Upper lobe of right lung (tissue), 1 donor: ENCODE measurements around the gene ROR1. TPM values are rescaled to one million over a fixed set of nuclear protein-coding genes. Genes with fewer than 3 reads are reported as not detected.

Experiments used
- ATAC-seq: fragments of 200-7000 bp; cut with Tn5 transposase; one replicate; pipeline ENCODE4 v1.9.1; 2020; ENCODE audit warnings: mild to moderate bottlenecking, moderate library complexity
- DNase-seq: peaks from one replicate; pipeline ENCODE4 v3.0.0-alpha.2; 2020
- H3K27ac ChIP-seq: fragments of 200-600 bp; one replicate; pipeline ENCODE4 v1.8.0; 2022
- H3K27me3 ChIP-seq: fragments of 200-600 bp; one replicate; pipeline ENCODE4 v1.8.0; 2022; ENCODE audit warnings: mild to moderate bottlenecking
- H3K36me3 ChIP-seq: fragments of 200-600 bp; one replicate; pipeline ENCODE4 v1.8.0; 2022
- H3K4me1 ChIP-seq: fragments of 200-600 bp; one replicate; pipeline ENCODE4 v1.8.0; 2022
- H3K4me3 ChIP-seq: fragments of 200-600 bp; one replicate; pipeline ENCODE4 v1.8.0; 2022; ENCODE audit warnings: mild to moderate bottlenecking
- H3K9me3 ChIP-seq: fragments of 200-600 bp; one replicate; pipeline ENCODE4 v1.8.0; 2022
- CTCF ChIP-seq: fragments of 200-600 bp; IDR thresholded peaks from one replicate; pipeline ENCODE4 v1.8.0; 2022; ENCODE audit warnings: antibody characterized with exemption
- intact Hi-C: fragments of 100-400 bp; cut with DNase I; formaldehyde crosslinking; loops from one replicate; pipeline ENCODE4 v1.11.0; 2022
- total RNA-seq: library from RNA; stranded (reverse); fragmentation: NEBNext Ultra II Directional; extraction: Animal tissue kit (Norgen Biotek cat#: 25700); gene quantifications from one replicate; pipeline ENCODE4 v1.2.1, GENCODE V29; 2021
- donor health status: DM: no; HTN: yes; CAD: no; lungs with severe emphysema.

Gene ROR1
- total RNA-seq, 1 donor from 2014 or later, result 21.4 TPM

GRCh38 chr1:64047549-64047996 is 273.8 kb downstream of the ROR1 start:
- TF ChIP-seq CTCF, result no peak
- Histone ChIP-seq H3K4me1 (no peaks in the 10 kb centered on the region), H3K27ac (no peak overlapping the region), H3K36me3 (no peaks in the 10 kb centered on the region), H3K4me3 (no peak overlapping the region), H3K9me3 (no peaks in the 10 kb centered on the region), H3K27me3 (no peaks in the 10 kb centered on the region)
- intact Hi-C loops, result no loop called here
- no peak for ATAC-seq
- DNase-seq, result no peak

DNA sequence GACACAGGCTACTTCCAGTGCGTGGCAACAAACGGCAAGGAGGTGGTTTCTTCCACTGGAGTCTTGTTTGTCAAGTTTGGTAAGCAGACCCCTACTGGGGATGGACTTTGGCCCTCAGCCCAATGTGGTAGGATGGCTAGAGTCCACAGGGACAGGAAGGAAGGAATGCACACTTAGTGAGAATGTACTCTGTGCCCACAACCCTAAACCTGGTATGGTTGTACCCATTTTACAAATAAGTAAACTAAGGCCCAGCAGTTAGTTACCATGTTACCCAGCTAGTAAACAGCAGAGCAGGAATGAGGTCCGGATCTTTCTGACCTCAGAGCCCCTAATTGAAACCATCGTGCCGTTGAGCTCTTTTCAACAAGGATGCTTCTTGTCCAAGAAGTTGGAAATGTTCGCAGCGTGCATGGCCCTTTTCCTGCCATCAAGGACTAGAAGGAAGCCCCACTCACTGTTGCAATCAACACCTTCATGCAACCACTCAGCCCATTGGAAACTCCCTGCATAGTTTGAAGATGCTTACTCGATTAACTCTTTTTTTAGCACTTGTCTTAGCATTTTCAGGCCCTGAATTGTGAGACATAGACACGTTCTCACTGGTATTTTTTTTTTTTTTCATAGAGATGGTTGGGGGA is 276.2 kb downstream of the ROR1 start:
- DNase-seq (no peak), ATAC-seq (no peak)
- Histone ChIP-seq H3K4me3 (no peak overlapping the region), H3K9me3 (no peaks in the 10 kb centered on the region), H3K27ac (no peak overlapping the region), H3K4me1 (no peaks in the 10 kb centered on the region), H3K36me3 (no peaks in the 10 kb centered on the region), H3K27me3 (no peaks in the 10 kb centered on the region)
- intact Hi-C loops, result no loop called here
- no peak for TF ChIP-seq CTCF

DNA sequence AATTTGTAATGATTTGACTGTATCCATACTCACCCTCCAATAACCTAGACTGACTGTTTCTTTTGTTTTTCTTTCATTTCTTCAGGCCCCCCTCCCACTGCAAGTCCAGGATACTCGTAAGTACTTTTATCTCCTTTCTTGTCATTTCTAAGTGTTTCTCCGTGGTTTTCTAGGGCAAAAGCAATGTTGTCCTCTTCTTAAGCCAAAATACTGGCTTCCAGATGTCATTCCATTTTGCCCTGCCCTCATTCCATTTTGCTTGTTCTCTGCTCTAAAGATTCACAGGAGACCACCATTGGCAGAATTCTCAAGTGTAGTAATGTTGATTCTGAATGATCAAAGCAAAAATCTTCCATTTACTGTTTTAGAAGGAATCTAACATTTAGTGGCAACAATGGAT is 276.8 kb downstream of the ROR1 start:
- no peak overlapping the region for H3K27ac ChIP-seq
- intact Hi-C loops, result no loop called here
- H3K4me3 ChIP-seq, result no peak overlapping the region
- TF ChIP-seq CTCF, result no peak
- H3K36me3 ChIP-seq, result no peaks in the 10 kb centered on the region
- H3K4me1 ChIP-seq, result no peaks in the 10 kb centered on the region
- H3K27me3 ChIP-seq, result no peaks in the 10 kb centered on the region
- no peaks in the 10 kb centered on the region for H3K9me3 ChIP-seq
- DNase-seq (no peak), ATAC-seq (no peak)

DNA sequence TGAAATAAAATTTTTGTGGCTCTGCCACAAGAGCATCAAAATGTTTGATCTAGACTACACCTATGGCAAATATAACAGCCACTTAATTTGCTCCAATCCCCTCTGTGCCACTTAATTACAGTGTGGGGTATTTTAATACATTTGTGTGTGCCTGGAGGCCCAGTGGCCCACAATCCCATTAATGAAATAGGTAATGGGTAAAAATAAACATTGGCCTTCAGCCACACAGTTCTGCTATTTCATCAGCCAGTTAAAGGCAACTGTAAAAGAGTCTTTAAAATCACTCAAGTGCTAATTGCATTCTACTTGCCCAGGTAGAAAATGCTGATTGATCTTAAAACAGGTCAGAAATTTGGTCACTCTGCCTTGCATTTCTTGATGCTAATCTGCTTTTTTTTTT is 278.0 kb downstream of the ROR1 start:
- DNase-seq, result no peak

DNA sequence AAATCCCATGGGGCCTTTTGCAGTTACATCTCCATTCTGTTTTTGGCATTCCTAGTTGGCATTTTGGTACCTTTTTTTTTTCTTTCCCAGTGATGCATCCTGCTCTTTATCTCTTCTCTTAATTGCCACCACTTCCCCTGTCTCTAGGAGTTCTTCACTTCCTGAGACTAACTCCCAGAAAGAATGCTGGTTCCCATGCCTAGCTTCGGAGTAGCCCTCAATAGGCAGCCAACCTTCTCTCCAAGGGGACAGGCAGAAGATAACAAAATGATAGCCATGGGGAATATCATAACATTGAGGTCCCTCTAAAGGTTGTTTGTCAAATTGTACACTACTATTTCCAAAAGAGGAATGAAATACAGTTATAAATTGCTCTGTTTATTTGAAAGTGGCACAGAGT is 279.0 kb downstream of the ROR1 start:
- Histone ChIP-seq H3K36me3 (no peaks in the 10 kb centered on the region), H3K9me3 (no peaks in the 10 kb centered on the region), H3K4me3 (no peak overlapping the region), H3K4me1 (no peaks in the 10 kb centered on the region), H3K27me3 (no peaks in the 10 kb centered on the region), H3K27ac (no peak overlapping the region)
- no peak for TF ChIP-seq CTCF
- DNase-seq (no peak), ATAC-seq (no peak)
- intact Hi-C loops, result no loop called here

More for the DNA sequence above, 278.0 kb downstream of the ROR1 start:
- Histone ChIP-seq H3K27me3 (no peaks in the 10 kb centered on the region), H3K4me3 (no peak overlapping the region), H3K9me3 (no peaks in the 10 kb centered on the region), H3K27ac (no peak overlapping the region), H3K4me1 (no peaks in the 10 kb centered on the region), H3K36me3 (no peaks in the 10 kb centered on the region)
- no peak for ATAC-seq
- intact Hi-C loops, result no loop called here
- TF ChIP-seq CTCF, result no peak

- TF ChIP-seq CTCF, result no peak
- no peaks in the 10 kb centered on the region for H3K9me3 ChIP-seq
- H3K4me3 ChIP-seq, result no peak overlapping the region
- no peak for ATAC-seq
- H3K27me3 ChIP-seq, result no peaks in the 10 kb centered on the region
- intact Hi-C loops, result no loop called here
- no peaks in the 10 kb centered on the region for H3K4me1 ChIP-seq
- no peak for DNase-seq
- H3K36me3 ChIP-seq, result no peaks in the 10 kb centered on the region
- no peak overlapping the region for H3K27ac ChIP-seq
Measured at GRCh38 chr1:64055310-64055709, 281.5 kb downstream of the ROR1 start.
